ENCODE results near the gene TOX3.

DNA sequence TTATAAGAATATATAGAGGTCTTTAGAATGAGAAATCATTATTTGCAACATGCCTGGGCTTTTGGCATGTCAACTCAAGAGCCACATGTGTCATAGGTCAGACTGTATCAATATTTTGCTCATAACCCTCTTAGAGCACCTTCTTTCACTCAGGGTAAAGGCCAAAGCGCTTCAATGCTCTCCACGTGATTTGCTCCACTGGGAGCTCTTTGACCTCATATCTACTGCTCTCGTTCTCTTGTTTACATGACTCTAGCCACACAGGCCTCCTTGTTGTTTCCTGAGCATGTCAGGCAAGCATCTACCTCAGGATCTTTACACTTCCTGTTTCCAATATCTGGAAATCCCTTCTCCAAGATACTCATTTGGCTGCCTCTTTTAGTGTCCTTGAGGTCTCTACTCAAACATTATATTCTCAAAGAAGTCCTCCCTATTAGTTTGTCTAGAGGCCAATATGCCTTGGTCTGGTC, 148.4 kb downstream of the TOX3 start:
- TF ChIP-seq, protein P1, sequence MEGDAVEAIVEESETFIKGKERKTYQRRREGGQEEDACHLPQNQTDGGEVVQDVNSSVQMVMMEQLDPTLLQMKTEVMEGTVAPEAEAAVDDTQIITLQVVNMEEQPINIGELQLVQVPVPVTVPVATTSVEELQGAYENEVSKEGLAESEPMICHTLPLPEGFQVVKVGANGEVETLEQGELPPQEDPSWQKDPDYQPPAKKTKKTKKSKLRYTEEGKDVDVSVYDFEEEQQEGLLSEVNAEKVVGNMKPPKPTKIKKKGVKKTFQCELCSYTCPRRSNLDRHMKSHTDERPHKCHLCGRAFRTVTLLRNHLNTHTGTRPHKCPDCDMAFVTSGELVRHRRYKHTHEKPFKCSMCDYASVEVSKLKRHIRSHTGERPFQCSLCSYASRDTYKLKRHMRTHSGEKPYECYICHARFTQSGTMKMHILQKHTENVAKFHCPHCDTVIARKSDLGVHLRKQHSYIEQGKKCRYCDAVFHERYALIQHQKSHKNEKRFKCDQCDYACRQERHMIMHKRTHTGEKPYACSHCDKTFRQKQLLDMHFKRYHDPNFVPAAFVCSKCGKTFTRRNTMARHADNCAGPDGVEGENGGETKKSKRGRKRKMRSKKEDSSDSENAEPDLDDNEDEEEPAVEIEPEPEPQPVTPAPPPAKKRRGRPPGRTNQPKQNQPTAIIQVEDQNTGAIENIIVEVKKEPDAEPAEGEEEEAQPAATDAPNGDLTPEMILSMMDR (IDR thresholded peaks at IDR 0.05) = no peak
- TF ChIP-seq EZH2 (IDR thresholded peaks at IDR 0.05) (no peak), EZH2phosphoT487 (IDR thresholded peaks at IDR 0.05) (no peak)

Data from neural progenitor cell (in vitro differentiated cells).